H7 (cell line): Measurements from ENCODE around the gene USF3. TPM values are rescaled to one million over a fixed set of nuclear protein-coding genes. Genes with fewer than 3 reads are reported as not detected.
"Not testable (repeated sequence)": the region's sequence is repeated elsewhere in the genome, so short reads cannot be mapped to it uniquely, and the experiment has no call there.

Experiments
- DNase-seq: peaks from one replicate; pipeline ENCODE4 v3.0.0; 2012
- H3K27me3 ChIP-seq: 2 replicates; pipeline ENCODE4 v1.6.0; 2011; ENCODE audit warnings: mild to moderate bottlenecking, low read length; ENCODE audit not compliant: control insufficient read depth, insufficient read depth
- H3K36me3 ChIP-seq: replicated peaks from 2 replicates; pipeline ENCODE4 v1.5.1; 2011; ENCODE audit warnings: low read length; ENCODE audit not compliant: control insufficient read depth, insufficient read depth
- H3K4me3 ChIP-seq: 2 replicates; pipeline ENCODE4 v1.5.1; 2011; ENCODE audit warnings: low read depth, mild to moderate bottlenecking, control low read depth, low read length, moderate library complexity; ENCODE audit not compliant: insufficient read depth
- total RNA-seq: library from RNA; depleted of rRNA; stranded (reverse); fragments of >200 nt; shearing (Covaris generic); gene quantifications from 2 replicates; pipeline ENCODE4 v1.2.3, GENCODE V29; 2014

USF3 gene
- total RNA-seq, 1 experiment from 2014 or later = 7.3 TPM

DNA sequence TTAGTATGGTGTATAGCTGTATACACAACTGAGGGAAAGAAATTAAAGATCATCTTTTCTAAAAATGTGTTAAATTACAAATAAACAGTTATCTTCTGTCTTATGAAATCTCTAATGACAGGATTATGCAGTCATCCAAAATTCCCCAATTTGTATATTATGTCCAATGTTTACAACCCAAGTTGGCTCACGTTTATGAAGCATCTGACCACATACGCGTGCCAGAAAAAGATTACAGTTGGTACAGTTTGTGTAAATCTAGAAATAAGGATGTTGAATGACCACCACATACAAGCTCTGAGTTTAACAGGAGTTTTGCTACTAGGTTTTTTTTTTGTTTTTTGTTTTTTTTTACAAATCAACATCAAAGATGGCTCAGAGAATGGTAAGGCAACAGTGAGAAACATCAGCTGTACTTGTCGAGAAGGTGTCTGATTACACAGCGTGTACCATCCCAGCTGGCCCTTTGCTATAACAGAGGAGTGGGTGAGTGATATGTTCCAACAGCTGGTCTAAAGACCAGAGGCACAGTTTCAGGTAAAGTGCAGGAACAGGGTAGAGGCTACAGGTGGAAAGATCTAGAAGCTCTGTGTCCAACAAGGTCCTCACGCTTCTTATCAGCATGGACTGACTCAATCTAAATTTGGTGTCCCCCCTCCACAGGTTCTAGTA is 47.1 kb downstream of the USF3 start:
- no peak overlapping the region for H3K4me3 ChIP-seq
- no peak for DNase-seq

GRCh38 chr3:113648524-113648923 is 47.9 kb downstream of the USF3 start:
- H3K36me3 ChIP-seq = no peaks in the 10 kb centered on the region
- no peaks in the 10 kb centered on the region for H3K27me3 ChIP-seq
- no peak for DNase-seq
- no peak overlapping the region for H3K4me3 ChIP-seq

More for the DNA sequence above, 47.1 kb downstream of the USF3 start:
- H3K27me3 ChIP-seq = no peaks in the 10 kb centered on the region
- no peaks in the 10 kb centered on the region for H3K36me3 ChIP-seq

- no peak overlapping the region for H3K4me3 ChIP-seq
- H3K36me3 ChIP-seq = no peaks in the 10 kb centered on the region
- DNase-seq = no peak
- H3K27me3 ChIP-seq = no peaks in the 10 kb centered on the region
Observed at GRCh38 chr3:113643583-113643982, 52.9 kb downstream of the USF3 start.

DNA sequence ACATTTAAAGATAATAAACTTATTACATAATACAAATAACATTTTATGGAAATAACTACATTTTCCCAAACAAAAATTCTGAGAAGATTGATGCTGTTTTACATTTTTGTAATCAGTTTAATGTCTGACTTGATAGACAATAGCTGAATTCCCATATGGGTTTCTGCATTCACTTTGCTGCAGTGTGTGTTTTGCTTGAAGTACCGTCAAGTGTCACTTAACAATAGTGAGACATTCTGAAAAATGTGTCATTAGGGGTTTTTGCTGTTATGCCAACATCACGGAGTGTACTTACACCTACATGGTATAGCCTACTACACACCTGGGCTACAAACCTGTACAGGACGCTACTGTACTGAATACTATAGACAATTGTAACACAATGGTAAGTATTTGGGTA is 57.5 kb downstream of the USF3 start:
- Histone ChIP-seq H3K4me3 (no peak overlapping the region), H3K27me3 (no peaks in the 10 kb centered on the region), H3K36me3 (no peaks in the 10 kb centered on the region)
- no peak for DNase-seq

GRCh38 chr3:113637756-113638155 is 58.7 kb downstream of the USF3 start:
- no peaks in the 10 kb centered on the region for H3K27me3 ChIP-seq
- no peak overlapping the region for H3K4me3 ChIP-seq
- H3K36me3 ChIP-seq = no peaks in the 10 kb centered on the region
- DNase-seq = no peak

DNA sequence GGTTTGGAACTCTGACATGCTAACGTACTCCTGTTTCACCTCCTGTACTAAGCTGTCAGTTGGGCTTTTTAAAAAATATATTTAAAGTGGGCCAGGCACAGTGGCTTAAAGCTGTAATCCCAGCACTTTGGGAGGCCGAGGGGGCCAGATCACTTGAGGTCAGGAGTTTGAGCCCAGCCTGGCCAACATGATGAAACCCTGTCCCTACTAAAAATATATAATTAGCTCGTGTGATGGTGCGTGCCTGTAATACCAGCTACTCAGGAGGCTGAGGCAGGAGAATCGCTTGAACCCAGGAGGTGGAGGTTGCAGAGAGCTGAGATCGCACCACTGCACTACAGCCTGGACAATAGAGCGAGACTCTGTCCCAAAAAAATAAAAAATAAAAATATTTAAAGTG is 60.4 kb downstream of the USF3 start:
- H3K27me3 ChIP-seq, H3K4me3 ChIP-seq, H3K36me3 ChIP-seq, DNase-seq: not testable (repeated sequence)

DNA sequence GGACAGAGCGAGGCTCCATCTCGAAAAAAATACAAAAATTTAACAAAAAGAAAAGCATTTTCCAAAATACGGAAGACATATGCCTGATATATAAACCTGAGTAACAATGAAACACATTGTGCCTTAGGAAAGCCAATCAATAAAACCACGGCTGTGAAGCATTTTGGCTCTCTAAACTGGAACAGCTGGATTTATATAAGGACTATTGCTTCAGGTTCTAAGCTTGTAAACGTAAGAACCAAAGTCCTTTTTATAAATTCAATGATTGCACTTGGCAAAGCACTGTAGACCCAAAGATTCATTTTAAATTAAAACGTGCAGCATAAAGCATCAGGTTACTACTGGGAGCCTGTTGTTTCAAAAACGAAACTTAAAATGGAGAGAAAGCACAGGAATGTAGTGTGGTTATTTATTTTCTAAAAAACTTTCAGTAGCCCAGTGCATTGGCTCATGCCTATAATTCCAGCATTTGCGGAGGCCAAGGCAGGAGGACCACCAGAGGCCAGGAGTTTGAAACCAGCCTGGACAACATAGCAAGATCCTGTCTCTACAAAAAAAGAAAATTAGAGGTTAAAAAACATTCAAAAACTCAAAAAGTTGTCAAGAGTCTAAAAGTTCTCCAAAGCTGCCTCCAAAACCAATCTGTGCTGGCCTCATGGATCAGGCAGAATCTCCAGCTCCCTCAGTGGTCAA is 61.5 kb downstream of the USF3 start:
- Histone ChIP-seq H3K36me3 (no peaks in the 10 kb centered on the region), H3K4me3 (no peak overlapping the region), H3K27me3 (no peaks in the 10 kb centered on the region)
- no peak for DNase-seq

GRCh38 chr3:113631573-113631972 is 64.9 kb downstream of the USF3 start:
- no peaks in the 10 kb centered on the region for H3K36me3 ChIP-seq
- DNase-seq = no peak
- no peak overlapping the region for H3K4me3 ChIP-seq
- H3K27me3 ChIP-seq = no peaks in the 10 kb centered on the region

GRCh38 chr3:113630956-113631542 is 65.4 kb downstream of the USF3 start:
- Histone ChIP-seq H3K4me3 (no peak overlapping the region), H3K27me3 (no peaks in the 10 kb centered on the region), H3K36me3 (no peaks in the 10 kb centered on the region)
- no peak for DNase-seq

- Histone ChIP-seq H3K4me3 (no peak overlapping the region), H3K27me3 (no peaks in the 10 kb centered on the region), H3K36me3 (no peaks in the 10 kb centered on the region)
- DNase-seq = no peak
Observed at GRCh38 chr3:113629584-113630421, 66.6 kb downstream of the USF3 start.

GRCh38 chr3:113628788-113629187 is 67.7 kb downstream of the USF3 start:
- no peak overlapping the region for H3K4me3 ChIP-seq
- DNase-seq = no peak
- H3K27me3 ChIP-seq = no peaks in the 10 kb centered on the region
- no peaks in the 10 kb centered on the region for H3K36me3 ChIP-seq

GRCh38 chr3:113628316-113628715 is 68.1 kb downstream of the USF3 start:
- no peak for DNase-seq
- H3K27me3 ChIP-seq = no peaks in the 10 kb centered on the region
- no peak overlapping the region for H3K4me3 ChIP-seq
- no peaks in the 10 kb centered on the region for H3K36me3 ChIP-seq

DNA sequence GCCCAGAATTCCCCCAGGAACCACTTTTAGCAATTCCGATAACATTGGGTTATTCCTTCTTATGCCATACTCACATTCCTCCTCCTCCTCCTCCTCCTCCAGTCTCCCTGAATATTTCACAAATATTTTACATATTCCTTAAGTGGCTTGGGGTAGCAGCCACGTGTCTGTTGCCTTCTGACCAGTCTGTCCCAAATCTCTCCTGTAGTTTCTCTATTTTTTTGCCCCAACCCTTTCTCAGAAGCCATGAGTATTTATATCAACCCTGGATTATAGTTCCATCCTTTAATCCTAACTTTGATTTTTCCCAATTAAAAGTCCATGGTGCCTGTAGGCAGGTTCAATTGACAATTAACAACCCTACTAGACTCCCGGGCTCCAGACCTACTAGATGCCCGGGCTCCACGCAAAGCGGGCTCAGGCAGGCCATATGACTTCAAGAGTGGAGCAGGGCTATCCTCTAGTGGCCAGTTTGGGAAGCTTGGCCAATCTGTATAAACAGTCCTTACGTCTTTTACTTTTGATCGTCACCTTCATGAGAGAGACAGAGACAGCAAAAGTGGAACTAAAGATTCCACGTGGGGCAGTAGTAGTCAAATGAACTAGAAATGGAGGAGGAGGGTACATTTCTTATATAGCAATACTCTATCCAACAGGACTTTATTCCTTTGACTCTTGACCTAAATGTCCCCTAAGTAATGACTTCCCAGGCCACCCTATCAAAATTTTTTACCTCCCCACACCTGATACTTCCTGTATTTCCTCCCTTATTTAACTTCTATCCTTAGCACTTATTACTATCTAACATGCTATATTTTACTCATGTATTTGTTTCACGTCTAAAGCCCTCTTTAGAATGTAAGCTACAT is 69.7 kb downstream of the USF3 start:
- H3K27me3 ChIP-seq = no peaks in the 10 kb centered on the region
- H3K36me3 ChIP-seq = no peaks in the 10 kb centered on the region
- DNase-seq = peak; percentile 79
- H3K4me3 ChIP-seq = no peak overlapping the region

GRCh38 chr3:113625834-113626233 is 70.6 kb downstream of the USF3 start:
- DNase-seq = no peak
- Histone ChIP-seq H3K27me3 (no peaks in the 10 kb centered on the region), H3K36me3 (no peaks in the 10 kb centered on the region), H3K4me3 (no peak overlapping the region)
